Tibial artery (tissue), 4 donors: ENCODE data around the gene CHMP4B.

Experiments used
- DNase-seq, 2 donors: peaks; one replicate each; pipeline ENCODE4 v3.0.0-alpha.2; 2019
- H3K27ac ChIP-seq, 2 donors: fragments of 200-600 bp; sonication (generic) in 1 of 2; 1 replicate in 1 of 2; 2 replicates in 1 of 2; pipeline ENCODE4 v1.5.1; 2018 to 2019; ENCODE audit warnings: mild to moderate bottlenecking in 1 of 2
- H3K27me3 ChIP-seq, 2 donors: fragments of 200-600 bp; sonication (generic) in 1 of 2; one replicate each; pipeline versions ENCODE4 v1.5.1 to v1.6.0; 2016 to 2019
- H3K36me3 ChIP-seq, 3 donors: fragments of 200-600 bp; sonication (generic) in 2 of 3; one replicate each; pipeline ENCODE4 v1.5.1; 2016 to 2019; ENCODE audit warnings: mild to moderate bottlenecking in 2 of 3
- H3K4me1 ChIP-seq, 4 donors: fragments of 200-600 bp; sonication (generic) in 2 of 4; 1 replicate in 3 of 4; 2 replicates in 1 of 4; pipeline ENCODE4 v1.5.1; 2016 to 2019
- H3K4me3 ChIP-seq, 2 donors: fragments of 200-600 bp; sonication (generic) in 1 of 2; 1 replicate in 1 of 2; 2 replicates in 1 of 2; pipeline ENCODE4 v1.5.1; 2018 to 2019; ENCODE audit warnings: mild to moderate bottlenecking in 2 of 2
- H3K9me3 ChIP-seq, 3 donors: fragments of 200-600 bp; sonication (generic) in 1 of 3; one replicate each; pipeline ENCODE4 v1.5.1; 2016 to 2019
- CTCF ChIP-seq, 2 experiments: fragments of 200-600 bp in 1 of 2; fragments of 450-650 bp in 1 of 2; IDR thresholded peaks; one replicate each; pipeline ENCODE4 v1.5.1; 2017 to 2019; ENCODE audit warnings: antibody characterized with exemption in 2 of 2, mild to moderate bottlenecking in 1 of 2, moderate library complexity in 1 of 2
- intact Hi-C: fragments of 100-400 bp; cut with DNase I; formaldehyde crosslinking; loops from one replicate; pipeline ENCODE4 v1.15.0; 2023; ENCODE audit warnings: low total_unique reads

Gene CHMP4B

GRCh38 chr20:33789109-33789857 lies 21.9 kb upstream of the CHMP4B start:
- Histone ChIP-seq H3K36me3 (peaks cover 6 to 28% (median 14%) of the 10 kb centered on the region in 3 donors), H3K27me3 (no peaks in the 10 kb centered on the region), H3K4me1 (peaks cover 0 to 9% (median 2%) of the 10 kb centered on the region in 4 donors), H3K27ac (no peak overlapping the region), H3K9me3 (no peaks in the 10 kb centered on the region), H3K4me3 (no peak overlapping the region)
- no peak for DNase-seq
- intact Hi-C loops: no loop called here
- no peak for TF ChIP-seq CTCF (IDR thresholded peaks at IDR 0.05)

- TF ChIP-seq CTCF (IDR thresholded peaks at IDR 0.05): no peak
- no peak overlapping the region for H3K4me3 ChIP-seq
- peaks cover 6 to 28% (median 14%) of the 10 kb centered on the region in 3 donors for H3K36me3 ChIP-seq
- intact Hi-C loops: no loop called here
- H3K4me1 ChIP-seq: peaks cover 0 to 9% (median 2%) of the 10 kb centered on the region in 4 donors
- H3K9me3 ChIP-seq: no peaks in the 10 kb centered on the region
- no peak for DNase-seq
- no peaks in the 10 kb centered on the region for H3K27me3 ChIP-seq
- H3K27ac ChIP-seq: no peak overlapping the region
Measured at GRCh38 chr20:33789858-33790182, 21.3 kb upstream of the CHMP4B start.

GRCh38 chr20:33790566-33790965 lies 20.6 kb upstream of the CHMP4B start:
- H3K4me1 ChIP-seq: peaks cover 0 to 9% (median 2%) of the 10 kb centered on the region in 4 donors
- no peak for TF ChIP-seq CTCF (IDR thresholded peaks at IDR 0.05)
- no peak overlapping the region for H3K27ac ChIP-seq
- intact Hi-C loops: no loop called here
- H3K36me3 ChIP-seq: peaks cover 6 to 28% (median 14%) of the 10 kb centered on the region in 3 donors
- no peak for DNase-seq
- H3K27me3 ChIP-seq: no peaks in the 10 kb centered on the region
- H3K9me3 ChIP-seq: no peaks in the 10 kb centered on the region
- H3K4me3 ChIP-seq: no peak overlapping the region

- Histone ChIP-seq H3K9me3 (no peaks in the 10 kb centered on the region), H3K36me3 (peaks cover 6 to 28% (median 14%) of the 10 kb centered on the region in 3 donors), H3K27me3 (no peaks in the 10 kb centered on the region), H3K4me3 (no peak overlapping the region), H3K4me1 (peaks cover 0 to 9% (median 2%) of the 10 kb centered on the region in 4 donors), H3K27ac (no peak overlapping the region)
- no peak for DNase-seq
- intact Hi-C loops: no loop called here
- TF ChIP-seq CTCF (IDR thresholded peaks at IDR 0.05): no peak
Measured at GRCh38 chr20:33791021-33791420, 20.1 kb upstream of the CHMP4B start.

- no peak overlapping the region for H3K4me3 ChIP-seq
- H3K4me1 ChIP-seq: peaks cover 0 to 9% (median 2%) of the 10 kb centered on the region in 4 donors
- TF ChIP-seq CTCF (IDR thresholded peaks at IDR 0.05): no peak
- no peaks in the 10 kb centered on the region for H3K27me3 ChIP-seq
- intact Hi-C loops: no loop called here
- H3K9me3 ChIP-seq: no peaks in the 10 kb centered on the region
- H3K27ac ChIP-seq: no peak overlapping the region
- no peak for DNase-seq
- H3K36me3 ChIP-seq: peaks cover 6 to 28% (median 14%) of the 10 kb centered on the region in 3 donors
Measured at GRCh38 chr20:33791540-33791939, 19.6 kb upstream of the CHMP4B start.
